Ectodermal cell (in vitro differentiated cells): ENCODE results near the gene NOL9.
"Not testable (repeated sequence)": the region's sequence is repeated elsewhere in the genome, so short reads cannot be mapped to it uniquely, and the experiment has no call there.

Experiments used
- H3K27ac ChIP-seq: 2 replicates; pipeline ENCODE4 v1.7.0; 2013; ENCODE audit warnings: mild to moderate bottlenecking, low read depth, low read length; ENCODE audit not compliant: insufficient read depth, poor library complexity, severe bottlenecking
- H3K27me3 ChIP-seq: 2 replicates; pipeline ENCODE4 v1.7.0; 2013; ENCODE audit warnings: mild to moderate bottlenecking, low read length; ENCODE audit not compliant: insufficient read depth, control insufficient read depth, poor library complexity, severe bottlenecking
- H3K36me3 ChIP-seq: one replicate; pipeline ENCODE4 v1.7.0; 2013; ENCODE audit warnings: low read length; ENCODE audit not compliant: control insufficient read depth, insufficient read depth
- H3K4me1 ChIP-seq: one replicate; pipeline ENCODE4 v1.7.0; 2013; ENCODE audit warnings: low read length; ENCODE audit not compliant: control insufficient read depth, insufficient read depth
- H3K4me3 ChIP-seq: 2 replicates; pipeline ENCODE4 v1.7.0; 2013; ENCODE audit warnings: low read depth, low read length, control low read depth; ENCODE audit not compliant: insufficient read depth
- H3K9me3 ChIP-seq: 2 replicates; pipeline ENCODE4 v1.7.0; 2013; ENCODE audit warnings: mild to moderate bottlenecking, low read length, moderate library complexity; ENCODE audit not compliant: control insufficient read depth
- WGBS, 2 experiments: methylation state at CpG; one replicate each; pipeline ENCODE4 v1.1.7; 2013; ENCODE audit warnings: missing lambda C conversion rate in 2 of 2; 5-methylcytosine and 5-hydroxymethylcytosine counted together

NOL9 gene

GRCh38 chr1:6570100-6570499, 15.8 kb upstream of the NOL9 start:
- H3K9me3 ChIP-seq: no peaks in the 10 kb centered on the region
- peaks cover 11% of the 10 kb centered on the region for H3K27me3 ChIP-seq
- whole genome bisulfite sequencing, 2 experiments: 84 to 86% methylated on average over 2 to 3 of the region's 3 CpGs
- H3K27ac ChIP-seq: no peak overlapping the region
- H3K4me1 ChIP-seq: no peaks in the 10 kb centered on the region
- no peak overlapping the region for H3K4me3 ChIP-seq
- no peaks in the 10 kb centered on the region for H3K36me3 ChIP-seq

- H3K27ac ChIP-seq: no peak overlapping the region
- no peak overlapping the region for H3K4me3 ChIP-seq
- H3K9me3 ChIP-seq: no peaks in the 10 kb centered on the region
- no peaks in the 10 kb centered on the region for H3K4me1 ChIP-seq
- H3K27me3 ChIP-seq: peaks cover 19% of the 10 kb centered on the region
- 93% methylated on average over 11 of the region's 11 CpGs for WGBS, 2 experiments
- H3K36me3 ChIP-seq: no peaks in the 10 kb centered on the region
These were observed 14.7 kb upstream of the NOL9 start for GRCh38 chr1:6569033-6569432.

GRCh38 chr1:6560267-6560666, 6.0 kb upstream of the NOL9 start:
- Histone ChIP-seq H3K27me3 (peaks cover 19% of the 10 kb centered on the region), H3K36me3 (no peaks in the 10 kb centered on the region), H3K4me3 (no peak overlapping the region), H3K9me3 (no peaks in the 10 kb centered on the region), H3K4me1 (no peaks in the 10 kb centered on the region), H3K27ac (no peak overlapping the region)
- WGBS, 2 experiments: 83 to 84% methylated on average over 9 of the region's 9 CpGs

- not testable (repeated sequence) for H3K36me3 ChIP-seq, H3K9me3 ChIP-seq, H3K4me1 ChIP-seq, H3K4me3 ChIP-seq, H3K27ac ChIP-seq
- 94 to 95% methylated on average over 11 of the region's 11 CpGs for WGBS, 2 experiments
- H3K27me3 ChIP-seq: peaks cover 11% of the 10 kb centered on the region
These were observed 4.8 kb upstream of the NOL9 start for GRCh38 chr1:6559161-6559560.

GRCh38 chr1:6557597-6557996, 3.3 kb upstream of the NOL9 start:
- no peak overlapping the region for H3K27ac ChIP-seq
- H3K27me3 ChIP-seq: no peaks in the 10 kb centered on the region
- no peaks in the 10 kb centered on the region for H3K9me3 ChIP-seq
- no peaks in the 10 kb centered on the region for H3K36me3 ChIP-seq
- H3K4me1 ChIP-seq: peaks cover 7% of the 10 kb centered on the region
- H3K4me3 ChIP-seq: no peak overlapping the region
- WGBS, 2 experiments: 83 to 92% methylated on average over 1 of the region's 1 CpG

- no peaks in the 10 kb centered on the region for H3K27me3 ChIP-seq
These were observed 830 bp upstream of the NOL9 start, which contains the start of gene TAS1R1 for GRCh38 chr1:6554907-6555778. Gene TAS1R1, plus strand, starts transcription at chr1:6555307. Its CDS starts 67 bp downstream, at chr1:6555374.

GRCh38 chr1:6547301-6547700, 7.0 kb downstream of the NOL9 start:
- Histone ChIP-seq H3K27me3 (no peaks in the 10 kb centered on the region), H3K36me3 (peaks cover 39% of the 10 kb centered on the region), H3K27ac (no peak overlapping the region), H3K4me1 (no peaks in the 10 kb centered on the region), H3K4me3 (no peak overlapping the region), H3K9me3 (no peaks in the 10 kb centered on the region)
- WGBS, 2 experiments: 92 to 95% methylated on average over 4 of the region's 4 CpGs

More at GRCh38 chr1:6554907-6555778, 830 bp upstream of the NOL9 start, which contains the start of gene TAS1R1:
- 92% methylated on average over 19 of the region's 19 CpGs for WGBS, 2 experiments
- H3K9me3 ChIP-seq: no peaks in the 10 kb centered on the region
- H3K4me1 ChIP-seq: peaks cover 7% of the 10 kb centered on the region
- H3K4me3 ChIP-seq: peak within 1 kb of the TSS; percentile 100
- peak within 1 kb of the TSS; percentile 26 for H3K27ac ChIP-seq
- peaks cover 8% of the 10 kb centered on the region for H3K36me3 ChIP-seq

GRCh38 chr1:6546326-6546725, 8.0 kb downstream of the NOL9 start:
- H3K27ac ChIP-seq: no peak overlapping the region
- no peaks in the 10 kb centered on the region for H3K4me1 ChIP-seq
- peaks cover 39% of the 10 kb centered on the region for H3K36me3 ChIP-seq
- no peak overlapping the region for H3K4me3 ChIP-seq
- H3K27me3 ChIP-seq: no peaks in the 10 kb centered on the region
- H3K9me3 ChIP-seq: no peaks in the 10 kb centered on the region
- WGBS, 2 experiments: 93 to 95% methylated on average over 5 of the region's 5 CpGs

GRCh38 chr1:6545276-6546112, 8.8 kb downstream of the NOL9 start:
- no peaks in the 10 kb centered on the region for H3K4me1 ChIP-seq
- H3K27me3 ChIP-seq: no peaks in the 10 kb centered on the region
- H3K4me3 ChIP-seq: no peak overlapping the region
- no peaks in the 10 kb centered on the region for H3K9me3 ChIP-seq
- H3K36me3 ChIP-seq: peaks cover 34% of the 10 kb centered on the region
- H3K27ac ChIP-seq: no peak overlapping the region
- WGBS, 2 experiments: 80 to 81% methylated on average over 10 of the region's 10 CpGs

GRCh38 chr1:6544831-6545230, 9.5 kb downstream of the NOL9 start:
- Histone ChIP-seq H3K4me1 (no peaks in the 10 kb centered on the region), H3K4me3 (no peak overlapping the region), H3K27me3 (no peaks in the 10 kb centered on the region), H3K36me3 (peaks cover 28% of the 10 kb centered on the region), H3K27ac (no peak overlapping the region), H3K9me3 (no peaks in the 10 kb centered on the region)
- 95 to 97% methylated on average over 3 of the region's 3 CpGs for WGBS, 2 experiments
